Neural crest cell (in vitro differentiated cells): ENCODE data around the gene PCLO. TPM values are rescaled to one million over a fixed set of nuclear protein-coding genes. Genes with fewer than 3 reads are reported as not detected.

Source experiments
- DNase-seq: peaks from one replicate; pipeline ENCODE4 v3.0.0; 2021; ENCODE audit warnings: low read depth, mixed read lengths, low spot score
- H3K27ac Mint-ChIP-seq: one replicate; pipeline ENCODE4 v1.8.0; 2021; ENCODE audit warnings: mild to moderate bottlenecking, mixed read lengths; ENCODE audit not compliant: unreplicated experiment
- H3K27me3 Mint-ChIP-seq: 2 replicates; pipeline ENCODE4 v1.8.0; 2021; ENCODE audit warnings: low read depth, mild to moderate bottlenecking, mixed read lengths
- H3K36me3 Mint-ChIP-seq: 2 replicates; pipeline ENCODE4 v1.8.0; 2021; ENCODE audit warnings: low read depth, mild to moderate bottlenecking, mixed read lengths
- H3K4me1 Mint-ChIP-seq: 2 replicates; pipeline ENCODE4 v1.8.0; 2021; ENCODE audit warnings: mixed read lengths
- H3K4me3 Mint-ChIP-seq: one replicate; pipeline ENCODE4 v1.8.0; 2021; ENCODE audit warnings: mild to moderate bottlenecking, mixed read lengths
- H3K9me3 Mint-ChIP-seq: 2 replicates; pipeline ENCODE4 v1.8.0; 2021; ENCODE audit warnings: mixed read lengths
- CTCF ChIP-seq: fragments of 200-600 bp; sonication (generic); conservative IDR thresholded peaks from 2 replicates; pipeline ENCODE4 v1.5.0; 2021; ENCODE audit warnings: antibody characterized with exemption, mild to moderate bottlenecking
- total RNA-seq: library from RNA; stranded (reverse); gene quantifications from 2 replicates; pipeline ENCODE4 v1.2.1, GENCODE V29; 2021

The PCLO gene
- total RNA-seq, 1 donor from 2014 or later, result 3.5 TPM

- no peaks in the 10 kb centered on the region for H3K4me1 Mint-ChIP-seq
- no peak overlapping the region for H3K27ac Mint-ChIP-seq
- no peak overlapping the region for H3K4me3 Mint-ChIP-seq
- no peak for DNase-seq
- no peaks in the 10 kb centered on the region for H3K27me3 Mint-ChIP-seq
- no peaks in the 10 kb centered on the region for H3K36me3 Mint-ChIP-seq
- TF ChIP-seq CTCF, result no peak
- H3K9me3 Mint-ChIP-seq, result no peaks in the 10 kb centered on the region
Observed at GRCh38 chr7:83201355-83201754, 38.7 kb upstream of the PCLO start.

GRCh38 chr7:83190659-83191389 lies 28.1 kb upstream of the PCLO start:
- H3K36me3 Mint-ChIP-seq, result no peaks in the 10 kb centered on the region
- H3K27me3 Mint-ChIP-seq, result no peaks in the 10 kb centered on the region
- no peaks in the 10 kb centered on the region for H3K9me3 Mint-ChIP-seq
- TF ChIP-seq CTCF, result no peak
- no peak for DNase-seq
- H3K4me3 Mint-ChIP-seq, result no peak overlapping the region
- H3K4me1 Mint-ChIP-seq, result no peaks in the 10 kb centered on the region
- H3K27ac Mint-ChIP-seq, result no peak overlapping the region

GRCh38 chr7:83178796-83179195 lies 16.1 kb upstream of the PCLO start:
- no peaks in the 10 kb centered on the region for H3K27me3 Mint-ChIP-seq
- H3K27ac Mint-ChIP-seq, result no peak overlapping the region
- H3K36me3 Mint-ChIP-seq, result no peaks in the 10 kb centered on the region
- DNase-seq, result no peak
- no peak overlapping the region for H3K4me3 Mint-ChIP-seq
- H3K9me3 Mint-ChIP-seq, result peaks cover 12% of the 10 kb centered on the region
- H3K4me1 Mint-ChIP-seq, result peaks cover 8% of the 10 kb centered on the region
- no peak for TF ChIP-seq CTCF

- no peak for DNase-seq
- H3K36me3 Mint-ChIP-seq, result no peaks in the 10 kb centered on the region
- TF ChIP-seq CTCF, result no peak
- no peaks in the 10 kb centered on the region for H3K27me3 Mint-ChIP-seq
- H3K27ac Mint-ChIP-seq, result no peak overlapping the region
- peaks cover 7% of the 10 kb centered on the region for H3K9me3 Mint-ChIP-seq
- no peak overlapping the region for H3K4me3 Mint-ChIP-seq
- H3K4me1 Mint-ChIP-seq, result peaks cover 8% of the 10 kb centered on the region
Observed at GRCh38 chr7:83178066-83178465, 15.4 kb upstream of the PCLO start.

GRCh38 chr7:83173664-83174063 lies 11.0 kb upstream of the PCLO start:
- Mint-ChIP-seq H3K4me1 (peaks cover 8% of the 10 kb centered on the region), H3K9me3 (peaks cover 7% of the 10 kb centered on the region), H3K27me3 (no peaks in the 10 kb centered on the region), H3K36me3 (no peaks in the 10 kb centered on the region), H3K27ac (no peak overlapping the region), H3K4me3 (no peak overlapping the region)
- TF ChIP-seq CTCF, result no peak
- DNase-seq, result no peak
